KBM-7 (cell line): Measurements from ENCODE around the gene ZC3HAV1.
"Not testable (repeated sequence)": the region's sequence is repeated elsewhere in the genome, so short reads cannot be mapped to it uniquely, and the experiment has no call there.

Experiments used
- DNase-seq: peaks from one replicate; pipeline ENCODE4 v3.0.0-alpha.2; 2015
- in situ Hi-C: fragments of 300-500 bp; cut with MboI; formaldehyde crosslinking; loops from 2 replicates; pipeline ENCODE4 v1.14.3; 2020; ENCODE audit warnings: low sequenced_read_pairs, low pct_unique_long_range_greater_than_20kb, mixed read lengths

Gene ZC3HAV1

GRCh38 chr7:139092090-139092796 lies 17.3 kb downstream of the ZC3HAV1 start:
- in situ Hi-C loops, result no loop called here
- no peak for DNase-seq

DNA sequence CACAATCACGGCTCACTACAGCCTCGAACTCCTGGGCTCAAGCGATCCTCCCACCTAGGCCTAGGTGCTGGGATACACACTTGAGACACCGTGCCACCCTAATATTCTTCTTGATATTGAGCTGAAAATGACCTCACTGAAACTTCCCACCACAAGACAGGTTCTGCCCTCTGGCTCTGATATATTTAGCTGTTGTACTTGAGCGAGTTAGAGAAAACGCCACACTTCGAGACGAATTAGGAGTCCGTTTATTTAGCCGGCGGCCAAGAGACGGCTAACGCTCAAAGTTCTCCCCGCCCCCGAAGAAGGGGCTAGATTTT lies 17.9 kb downstream of the ZC3HAV1 start:
- in situ Hi-C loops, result no loop called here
- DNase-seq, result no peak

- DNase-seq, result no peak
- in situ Hi-C loops, result no loop called here
These were observed 20.4 kb downstream of the ZC3HAV1 start for GRCh38 chr7:139089118-139089517.

DNA sequence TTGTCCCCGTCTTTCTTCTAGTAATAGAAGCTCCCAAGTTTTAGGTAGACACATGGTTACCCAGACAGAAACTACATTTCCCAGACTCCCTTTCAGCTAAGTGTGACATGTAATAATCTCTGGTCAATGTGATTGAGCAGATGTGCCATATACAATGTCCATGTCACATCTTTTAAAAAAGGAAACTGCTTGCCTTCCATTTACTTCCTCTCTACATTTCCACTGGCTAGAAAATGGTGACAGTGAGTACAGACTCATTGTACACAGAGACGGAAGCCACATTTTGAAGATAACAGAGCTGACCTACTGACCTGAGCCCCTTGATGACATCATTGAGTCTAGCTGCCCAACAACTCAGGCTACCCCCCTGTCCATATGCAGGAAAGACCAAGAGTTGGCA lies 21.3 kb downstream of the ZC3HAV1 start:
- in situ Hi-C loops, result no loop called here

GRCh38 chr7:139087212-139087611 lies 22.3 kb downstream of the ZC3HAV1 start:
- in situ Hi-C loops, result no loop called here
- no peak for DNase-seq

More for the DNA sequence above, 21.3 kb downstream of the ZC3HAV1 start:
- DNase-seq, result no peak

DNA sequence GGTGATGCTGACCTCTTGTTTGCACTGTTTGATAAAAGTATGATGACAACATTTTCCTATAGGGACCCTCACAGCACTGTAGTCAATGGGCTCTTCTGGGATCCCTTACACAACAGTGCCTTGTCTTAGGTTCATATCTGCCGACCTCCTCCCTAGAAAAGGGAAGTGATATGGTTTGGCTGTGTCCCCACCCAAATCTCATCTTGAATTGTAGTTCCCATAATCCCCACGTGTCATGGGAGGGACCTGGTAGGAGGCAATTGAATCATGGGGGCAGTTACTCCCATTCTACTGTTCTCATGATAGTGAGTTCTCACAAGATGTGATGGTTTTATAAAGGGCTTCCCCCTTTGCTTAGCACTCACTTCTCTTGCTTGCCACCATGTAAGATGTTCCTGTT lies 23.1 kb downstream of the ZC3HAV1 start:
- peak; percentile 77 for DNase-seq
- in situ Hi-C loops, result no loop called here

DNA sequence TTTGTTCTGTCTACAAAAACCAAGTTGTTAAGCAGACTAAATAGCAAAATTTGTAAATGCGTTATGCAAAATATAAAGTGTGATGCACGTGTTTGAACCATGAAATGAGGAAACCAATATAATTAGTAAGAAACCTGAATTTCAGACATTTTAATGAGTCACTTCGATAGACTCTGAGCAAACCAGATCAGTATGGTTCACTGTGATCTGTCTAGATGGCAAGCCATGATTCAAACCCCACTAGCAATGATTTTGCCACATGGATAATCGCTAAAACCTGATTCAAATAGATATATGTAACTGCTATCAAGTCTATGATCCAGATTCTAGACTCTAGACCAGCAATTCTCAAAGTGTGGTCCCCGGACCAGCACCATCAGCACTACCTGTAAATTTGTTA lies 24.8 kb downstream of the ZC3HAV1 start:
- no peak for DNase-seq
- in situ Hi-C loops, result no loop called here

DNA sequence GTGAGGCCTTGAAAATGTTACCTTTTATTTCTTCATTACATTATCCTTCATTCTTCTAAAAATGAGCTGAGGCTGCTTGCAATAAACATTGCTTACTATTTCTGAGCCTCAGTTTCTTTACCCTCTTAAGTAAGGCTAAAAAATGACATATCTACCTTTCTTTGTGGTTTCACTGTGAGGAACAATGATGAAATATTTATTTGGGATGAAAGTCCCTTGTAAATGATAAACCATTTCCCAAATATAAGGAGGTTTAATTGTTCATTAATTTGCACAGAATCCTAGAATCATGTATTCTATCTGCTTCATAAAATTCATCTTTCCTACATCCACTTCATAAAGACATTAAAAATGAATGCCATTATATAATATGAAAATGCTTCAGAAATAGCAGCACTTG lies 27.9 kb downstream of the ZC3HAV1 start:
- no peak for DNase-seq
- in situ Hi-C loops, result no loop called here

DNA sequence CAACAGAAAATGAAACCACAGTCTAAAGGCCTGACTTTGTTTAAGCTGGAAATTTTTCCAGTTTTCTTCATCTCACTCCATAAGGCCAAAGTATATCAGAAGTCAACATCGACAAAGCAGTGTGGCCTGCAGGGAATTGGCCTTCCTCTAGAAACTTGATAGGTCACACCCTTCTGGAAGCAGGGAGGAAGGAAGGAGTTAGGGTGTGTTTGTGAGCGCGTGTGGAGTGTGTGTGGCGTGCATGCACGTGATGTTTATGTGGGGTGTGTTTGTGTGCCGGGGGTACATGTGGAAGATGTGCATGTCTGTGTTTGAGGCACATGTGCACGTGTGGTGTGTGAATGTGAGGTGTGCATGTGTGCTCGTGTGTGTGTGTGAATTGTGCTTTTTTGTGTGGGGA lies 28.6 kb downstream of the ZC3HAV1 start:
- no peak for DNase-seq
- in situ Hi-C loops, result no loop called here

DNA sequence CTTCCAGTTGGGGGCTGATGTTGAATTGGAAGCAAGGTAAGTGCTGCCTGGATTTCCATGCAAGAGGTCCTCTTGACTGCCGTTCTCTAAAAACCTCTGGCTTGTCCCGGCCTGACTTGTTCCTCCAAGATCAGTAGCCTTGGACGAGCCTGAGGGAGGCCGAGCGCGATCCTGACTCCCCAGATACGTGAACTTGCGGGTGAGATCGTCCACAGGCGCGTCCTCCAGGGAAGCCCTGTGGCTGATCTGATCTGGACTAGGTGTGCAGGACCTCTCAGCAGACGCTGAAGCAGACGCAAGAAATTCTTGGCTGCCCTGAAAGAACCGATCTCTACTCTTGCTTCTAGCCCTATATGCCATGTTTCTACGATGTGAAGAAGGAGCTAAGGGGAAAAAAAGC lies 29.7 kb downstream of the ZC3HAV1 start:
- in situ Hi-C loops, result no loop called here
- no peak for DNase-seq

DNA sequence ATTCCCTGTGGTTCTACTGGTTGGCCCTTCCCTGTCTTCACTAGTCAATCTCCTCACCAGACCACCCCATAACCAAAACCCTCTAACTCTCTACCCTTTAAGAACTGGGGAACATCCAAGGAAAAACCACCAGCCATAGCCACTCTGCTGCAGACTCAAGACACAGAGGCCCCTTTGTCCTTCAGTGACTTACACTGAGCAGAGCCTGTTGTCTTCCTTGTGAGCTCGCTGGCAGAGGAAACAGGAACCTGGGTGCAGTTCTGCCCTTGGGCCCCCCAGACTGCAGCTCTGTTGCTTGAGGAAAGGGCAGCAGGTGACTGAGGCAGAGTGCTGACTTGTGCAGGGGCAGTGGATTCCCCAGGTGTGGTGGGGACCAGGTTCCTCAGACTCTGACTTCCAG lies 30.6 kb downstream of the ZC3HAV1 start:
- in situ Hi-C loops, result no loop called here
- no peak for DNase-seq

DNA sequence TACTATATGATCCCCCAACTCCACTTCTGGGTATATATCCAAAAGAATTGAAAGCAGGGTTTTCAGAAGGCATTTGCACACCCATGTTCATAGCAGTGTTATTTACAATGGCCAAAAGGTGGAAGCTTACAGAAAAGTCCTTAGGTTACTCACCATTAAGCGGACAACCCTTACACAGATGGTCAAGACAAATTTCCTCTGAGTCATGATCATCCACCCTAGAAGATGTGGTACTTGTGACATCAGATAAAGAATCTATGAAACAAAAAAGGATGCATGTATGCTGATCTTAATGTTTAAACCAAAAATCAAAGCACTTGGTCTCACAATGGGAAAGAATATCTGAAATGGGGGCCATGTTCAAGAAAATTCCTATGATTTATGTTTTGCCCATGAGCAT lies 31.1 kb downstream of the ZC3HAV1 start:
- no peak for DNase-seq
- in situ Hi-C loops, result no loop called here

- in situ Hi-C loops, result not testable (repeated sequence)
These were observed 31.8 kb downstream of the ZC3HAV1 start for GRCh38 chr7:139077706-139078105.

DNA sequence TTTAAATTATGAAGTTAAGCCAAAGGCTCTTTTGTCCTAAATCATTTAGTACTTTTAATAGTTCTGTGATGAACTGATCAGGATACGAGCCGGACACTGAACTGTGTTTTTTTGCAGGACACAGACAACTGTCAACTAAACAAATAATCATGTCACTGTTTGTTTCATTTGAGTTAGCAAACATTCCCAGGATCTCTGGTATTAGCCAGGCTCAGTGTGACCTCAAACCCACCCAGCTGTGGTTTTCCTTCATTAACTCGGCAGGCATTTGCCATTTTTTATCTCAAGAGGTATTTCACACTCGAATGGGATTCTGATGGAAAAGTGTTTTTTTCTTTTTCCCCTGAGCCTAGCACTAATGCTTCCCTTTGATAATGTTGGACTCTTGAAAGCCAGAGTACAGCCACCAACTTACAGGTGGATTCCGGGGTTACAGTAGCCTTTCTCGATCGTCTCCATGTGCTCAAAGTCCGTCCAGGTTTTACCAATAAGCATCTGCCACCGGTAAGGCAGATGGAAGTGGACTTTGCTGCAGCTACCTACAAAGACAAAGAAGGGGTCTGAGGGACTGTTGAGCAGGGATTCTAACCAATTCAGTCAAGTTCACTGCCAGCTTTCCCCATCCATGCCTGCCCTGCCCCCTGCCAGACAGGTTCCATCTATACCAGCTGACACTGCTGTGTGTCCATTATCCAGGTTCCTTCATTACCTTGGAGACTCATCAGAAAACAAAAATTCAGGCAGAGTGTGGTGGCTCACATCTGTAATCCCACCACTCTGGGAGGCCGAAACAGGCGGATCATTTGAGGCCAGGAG lies 33.4 kb downstream of the ZC3HAV1 start:
- in situ Hi-C loops, result no loop called here
- DNase-seq, result no peak

More at GRCh38 chr7:139077706-139078105, 31.8 kb downstream of the ZC3HAV1 start:
- not testable (repeated sequence) for DNase-seq

DNA sequence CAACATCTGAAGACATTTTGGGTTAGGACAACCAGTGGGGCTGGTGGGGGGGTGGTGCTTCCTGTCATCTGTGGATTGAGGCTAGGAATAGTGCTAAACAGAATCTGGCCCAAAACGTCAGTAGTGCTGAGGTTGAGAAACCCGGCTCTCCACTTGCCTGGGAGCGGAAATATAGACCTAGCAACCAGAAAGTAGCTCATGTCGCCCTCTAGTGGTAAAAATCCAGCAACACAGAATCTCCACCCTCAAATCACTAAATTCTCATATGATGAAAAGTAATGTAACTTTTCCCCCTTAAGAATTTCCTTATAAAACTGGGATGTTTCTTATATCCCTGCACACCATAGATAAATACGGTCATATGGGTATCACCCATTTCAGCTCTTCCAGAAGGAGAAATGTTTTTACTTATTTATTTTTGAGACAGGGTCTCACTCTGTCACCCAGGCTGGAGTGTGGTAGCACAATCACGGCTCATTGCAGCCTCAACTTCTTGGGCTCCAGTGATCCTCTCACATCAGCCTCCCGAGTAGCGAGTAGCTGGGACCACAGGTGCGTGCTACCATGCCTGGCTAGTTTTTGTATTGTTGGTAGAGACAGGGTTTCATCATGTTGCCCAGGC lies 34.4 kb downstream of the ZC3HAV1 start:
- in situ Hi-C loops, result no loop called here
- peak; percentile 86 for DNase-seq

GRCh38 chr7:139072796-139073195 lies 36.7 kb downstream of the ZC3HAV1 start:
- no peak for DNase-seq
- in situ Hi-C loops, result no loop called here

DNA sequence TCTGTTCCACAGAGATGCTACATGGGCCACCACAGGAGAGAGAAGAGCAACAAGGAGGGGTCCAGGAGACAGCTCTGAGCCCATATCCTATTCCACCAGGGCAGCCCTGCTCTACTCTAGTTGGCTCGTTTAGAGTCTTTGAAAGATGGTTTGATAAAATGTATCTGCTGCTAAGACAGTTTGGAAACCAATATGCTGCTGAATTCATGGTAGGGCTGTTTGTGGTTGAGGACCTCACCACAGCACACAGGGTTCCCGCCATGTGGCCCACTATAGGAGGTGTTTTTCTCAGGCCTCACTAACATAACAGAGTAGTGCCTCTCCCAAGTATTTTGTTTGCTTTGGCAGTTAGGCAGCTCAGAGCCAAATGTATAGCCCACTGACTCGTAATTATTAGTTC lies 37.8 kb downstream of the ZC3HAV1 start:
- DNase-seq, result no peak
- in situ Hi-C loops, result no loop called here

- in situ Hi-C loops, result no loop called here
- no peak for DNase-seq
These were observed 40.7 kb downstream of the ZC3HAV1 start for GRCh38 chr7:139068544-139069399.

DNA sequence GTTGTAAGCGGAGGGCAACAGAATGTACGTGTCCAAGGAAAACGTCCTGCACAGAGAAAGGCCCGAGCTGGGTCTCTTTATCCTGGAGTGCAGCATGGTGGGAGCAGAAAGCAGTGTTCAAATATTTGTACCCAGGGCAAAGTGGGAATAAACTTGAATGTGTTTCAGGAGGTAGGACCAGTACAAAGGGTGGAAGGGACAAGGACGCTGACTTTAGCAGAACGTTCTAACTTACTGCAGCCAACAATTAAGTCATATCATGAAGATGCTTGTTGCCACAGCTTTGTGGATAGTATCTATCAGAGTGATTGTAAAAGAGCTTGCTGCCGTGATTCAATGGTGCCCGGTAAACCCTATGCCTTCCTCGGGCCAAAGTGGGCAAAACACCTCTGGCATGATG lies 43.2 kb downstream of the ZC3HAV1 start:
- in situ Hi-C loops, result no loop called here
- no peak for DNase-seq
